Activated CD4-positive, alpha-beta T cell treated with anti-CD3 and anti-CD28 coated beads for 36 hours (primary cell): ENCODE data around the gene HPGDS. TPM values are rescaled to one million over a fixed set of nuclear protein-coding genes. Genes with fewer than 3 reads are reported as not detected.
"Not testable (repeated sequence)": the region's sequence is repeated elsewhere in the genome, so short reads cannot be mapped to it uniquely, and the experiment has no call there.

Experiments
- ATAC-seq: fragments of 200-7000 bp; cut with Tn5 transposase; one replicate; pipeline ENCODE4 v1.10.0; 2021; ENCODE audit warnings: mild to moderate bottlenecking, moderate library complexity
- CTCF ChIA-PET: fragments of 350-600 bp; sonication (Branson Sonifier 250); formaldehyde crosslinking; loops from one replicate; lab custom pipeline; 2021; ENCODE audit warnings: antibody characterized with exemption; lab: Charles Lee
- POLR2A ChIA-PET: fragments of 350-600 bp; sonication (Branson Sonifier 250); formaldehyde crosslinking; loops from one replicate; lab custom pipeline; 2021; ENCODE audit warnings: antibody characterized with exemption, inconsistent platforms; lab: Charles Lee
- DNase-seq: peaks from one replicate; pipeline ENCODE4 v3.0.0-alpha.2; 2020
- H3K27ac Mint-ChIP-seq: one replicate; pipeline ENCODE4 v1.8.0; 2021; ENCODE audit warnings: mixed read lengths
- H3K27me3 Mint-ChIP-seq: one replicate; pipeline ENCODE4 v1.8.0; 2021; ENCODE audit warnings: mixed read lengths
- H3K36me3 Mint-ChIP-seq: one replicate; pipeline ENCODE4 v1.8.0; 2021; ENCODE audit warnings: low read depth, mixed read lengths
- H3K4me1 Mint-ChIP-seq: one replicate; pipeline ENCODE4 v1.8.0; 2021; ENCODE audit warnings: mixed read lengths
- H3K4me3 Mint-ChIP-seq: one replicate; pipeline ENCODE4 v1.8.0; 2021; ENCODE audit warnings: mild to moderate bottlenecking, moderate library complexity, mixed read lengths
- H3K9me3 Mint-ChIP-seq: one replicate; pipeline ENCODE4 v1.8.0; 2021; ENCODE audit warnings: low read depth, mixed read lengths
- intact Hi-C, 2 experiments: fragments of 100-400 bp; cut with DNase I in 1 of 2; cut with micrococcal nuclease in 1 of 2; formaldehyde crosslinking; loops; one replicate each; pipeline versions ENCODE4 v1.14.2 to v1.15.1; 2022 to 2024; cut with DNase I, micrococcal nuclease
- total RNA-seq, 2 experiments: library from RNA; stranded (reverse); gene quantifications; one replicate each; pipeline ENCODE4 v1.2.3, GENCODE V29; 2021

The HPGDS gene
- not detected for total RNA-seq

DNA sequence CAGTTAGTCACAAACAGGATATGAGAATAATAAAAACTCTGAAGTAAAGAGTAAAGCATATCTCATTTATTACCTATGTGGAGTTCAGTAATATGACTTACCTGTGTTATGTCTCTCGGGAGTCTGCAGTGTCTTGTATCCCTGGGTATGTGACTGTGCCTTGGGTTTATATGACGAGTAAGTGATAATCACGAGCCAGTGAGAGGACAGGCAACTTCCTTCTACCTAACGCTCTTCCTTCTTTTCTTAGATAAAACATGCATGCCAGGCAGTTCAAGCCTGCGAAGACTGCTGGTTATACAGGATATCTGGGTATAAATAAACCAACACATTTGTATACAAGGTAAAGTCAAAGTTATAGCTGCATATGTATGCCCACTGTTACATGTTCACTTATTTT is at the start of gene HPGDS:
TSS of gene HPGDS (minus strand) at position 143 of the 400 bp plus-strand sequence. CDS start 8,207 bp downstream, outside the sequence.
- ChIA-PET CTCF (no interaction called here), POLR2A (no interaction called here)
- DNase-seq = no peak
- Mint-ChIP-seq H3K27me3 (no peaks in the 10 kb centered on the region), H3K27ac (no peak within 1 kb of the TSS), H3K4me1 (peaks cover 20% of the 10 kb centered on the region), H3K36me3 (no peaks in the 10 kb centered on the region), H3K9me3 (no peaks in the 10 kb centered on the region), H3K4me3 (no peak within 1 kb of the TSS)
- intact Hi-C loops = no loop called here
- no peak for ATAC-seq

GRCh38 chr4:94390804-94391410 is 48.3 kb upstream of the HPGDS start:
- no peaks in the 10 kb centered on the region for H3K9me3 Mint-ChIP-seq
- no peak for ATAC-seq
- H3K4me3 Mint-ChIP-seq = no peak overlapping the region
- no peak overlapping the region for H3K27ac Mint-ChIP-seq
- peak; percentile 43 for DNase-seq
- no peaks in the 10 kb centered on the region for H3K36me3 Mint-ChIP-seq
- H3K27me3 Mint-ChIP-seq = peaks cover 7% of the 10 kb centered on the region
- intact Hi-C loops = loop anchor here (1.0 to 2.0 kb wide), 2 partner anchors 87 to 600 kb away; no protein-coding TSS in a partner anchor
- ChIA-PET CTCF (interaction anchor here (0.7 to 1.4 kb wide), 4 partner anchors 12 to 599 kb away, joined by 3 to 5 read pairs (median 4); no protein-coding TSS in a partner anchor), POLR2A (no interaction called here)
- H3K4me1 Mint-ChIP-seq = no peaks in the 10 kb centered on the region

DNA sequence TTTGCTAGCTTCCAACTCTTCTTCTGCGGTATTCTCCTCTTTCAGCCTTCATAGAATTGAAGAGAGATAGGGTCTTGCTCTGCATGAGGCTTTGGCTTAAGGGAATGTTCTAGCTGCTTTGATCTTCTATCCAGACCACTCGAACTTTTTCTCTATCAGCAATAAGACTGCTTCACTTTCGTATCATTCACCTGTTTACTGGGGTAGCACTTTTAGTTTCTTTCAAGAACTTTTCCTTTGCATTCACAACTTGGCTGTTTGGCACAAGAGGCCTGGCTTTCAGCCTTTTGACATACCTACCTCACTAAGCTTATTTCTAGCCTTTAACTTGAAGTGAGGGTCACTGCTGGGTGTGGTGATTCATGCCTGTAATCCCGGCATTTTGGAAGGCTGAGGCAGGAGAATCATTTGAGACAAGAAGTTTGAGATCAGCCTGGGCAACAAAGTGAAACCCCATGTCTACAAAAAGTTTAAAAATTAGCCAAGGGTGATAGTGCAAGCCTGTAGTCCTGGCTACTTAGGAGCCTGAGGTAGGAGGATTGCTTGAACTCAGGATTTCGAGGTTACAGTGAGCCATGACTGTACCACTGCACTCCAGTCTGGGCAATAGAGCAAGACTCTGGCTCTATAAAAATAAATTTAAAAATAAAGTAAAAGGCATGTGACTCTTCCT is 47.1 kb upstream of the HPGDS start:
- H3K36me3 Mint-ChIP-seq = no peaks in the 10 kb centered on the region
- H3K4me1 Mint-ChIP-seq = no peaks in the 10 kb centered on the region
- peaks cover 7% of the 10 kb centered on the region for H3K27me3 Mint-ChIP-seq
- no peaks in the 10 kb centered on the region for H3K9me3 Mint-ChIP-seq
- H3K4me3 Mint-ChIP-seq = no peak overlapping the region
- DNase-seq = no peak
- ChIA-PET CTCF (interaction anchor here (0.8 to 1.4 kb wide), 5 partner anchors 11 to 114 kb away, joined by 3 to 7 read pairs (median 4); no protein-coding TSS in a partner anchor), POLR2A (no interaction called here)
- no peak for ATAC-seq
- no peak overlapping the region for H3K27ac Mint-ChIP-seq
- intact Hi-C loops = loop anchor here in 1 of 2 experiments (2.0 kb wide), 1 partner anchor 599 kb away; no protein-coding TSS in a partner anchor

DNA sequence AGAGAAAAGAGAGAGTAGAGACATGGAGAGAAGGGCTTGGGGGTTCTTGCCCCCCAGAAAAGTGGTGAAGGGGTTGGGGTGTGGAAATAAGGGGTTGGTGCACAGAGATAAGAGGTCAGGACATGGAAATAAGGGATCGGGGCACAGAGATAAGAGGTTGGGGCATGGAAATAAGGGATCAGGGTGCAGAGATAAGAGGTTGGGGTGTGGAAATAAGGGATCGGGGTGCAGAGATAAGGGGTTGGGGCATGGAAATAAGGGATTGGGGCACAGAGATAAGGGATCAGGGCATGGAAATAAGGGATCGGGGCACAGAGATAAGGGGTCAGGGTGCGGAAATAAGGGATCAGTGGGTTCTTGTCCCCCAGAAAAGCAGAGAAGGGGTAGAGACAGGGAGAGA is 45.3 kb upstream of the HPGDS start:
- H3K4me1 Mint-ChIP-seq, H3K27me3 Mint-ChIP-seq, DNase-seq, intact Hi-C loops, ATAC-seq, H3K4me3 Mint-ChIP-seq, H3K36me3 Mint-ChIP-seq, POLR2A ChIA-PET, H3K9me3 Mint-ChIP-seq, H3K27ac Mint-ChIP-seq: not testable (repeated sequence)
- CTCF ChIA-PET = interaction anchor here (0.6 to 1.3 kb wide), 2 partner anchors 19 to 82 kb away, joined by 3 read pairs; no protein-coding TSS in a partner anchor

- H3K27ac Mint-ChIP-seq, H3K4me3 Mint-ChIP-seq, H3K9me3 Mint-ChIP-seq, DNase-seq, POLR2A ChIA-PET, H3K4me1 Mint-ChIP-seq, intact Hi-C loops, CTCF ChIA-PET, ATAC-seq, H3K36me3 Mint-ChIP-seq, H3K27me3 Mint-ChIP-seq: not testable (repeated sequence)
These were observed 42.8 kb upstream of the HPGDS start for GRCh38 chr4:94385452-94385851.

- H3K4me1 Mint-ChIP-seq, DNase-seq, POLR2A ChIA-PET, ATAC-seq, H3K4me3 Mint-ChIP-seq, H3K27me3 Mint-ChIP-seq, H3K27ac Mint-ChIP-seq, H3K36me3 Mint-ChIP-seq, intact Hi-C loops, H3K9me3 Mint-ChIP-seq: not testable (repeated sequence)
- CTCF ChIA-PET = interaction anchor here (0.6 kb wide), 1 partner anchor 22 kb away, joined by 4 read pairs; no protein-coding TSS in a partner anchor
These were observed 40.3 kb upstream of the HPGDS start for GRCh38 chr4:94382891-94383290.

DNA sequence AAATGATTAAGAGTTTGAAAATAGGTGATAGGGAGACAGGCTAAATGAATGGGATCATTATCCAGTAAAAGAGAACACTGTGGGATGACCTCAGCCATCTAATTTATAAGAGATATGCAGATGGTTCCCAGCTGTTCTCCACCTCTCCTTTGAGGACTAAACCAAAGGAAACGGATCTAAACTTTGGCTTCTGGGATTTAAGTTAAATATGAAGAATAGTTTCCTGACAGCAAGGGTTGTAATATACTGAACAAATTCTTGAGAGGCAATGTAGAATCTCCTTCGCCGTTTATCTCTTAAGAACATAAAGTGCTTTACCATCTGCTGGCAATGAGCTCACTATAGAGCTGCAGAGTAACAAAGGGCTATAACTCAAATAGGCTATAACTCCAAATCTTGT is 35.4 kb upstream of the HPGDS start:
- ATAC-seq = no peak
- intact Hi-C loops = no loop called here
- no peaks in the 10 kb centered on the region for H3K36me3 Mint-ChIP-seq
- no peak for DNase-seq
- ChIA-PET CTCF (interaction anchor here (1.2 to 1.4 kb wide), 3 partner anchors 11 to 29 kb away, joined by 3 to 4 read pairs (median 3); no protein-coding TSS in a partner anchor), POLR2A (no interaction called here)
- no peak overlapping the region for H3K27ac Mint-ChIP-seq
- H3K9me3 Mint-ChIP-seq = no peaks in the 10 kb centered on the region
- no peak overlapping the region for H3K4me3 Mint-ChIP-seq
- peaks cover 6% of the 10 kb centered on the region for H3K27me3 Mint-ChIP-seq
- H3K4me1 Mint-ChIP-seq = no peaks in the 10 kb centered on the region

- POLR2A ChIA-PET = no interaction called here
- ATAC-seq = no peak
- CTCF ChIA-PET = interaction anchor here (0.7 to 1.4 kb wide), 3 partner anchors 13 to 30 kb away, joined by 3 to 4 read pairs (median 4); no protein-coding TSS in a partner anchor
- Mint-ChIP-seq H3K4me1 (no peaks in the 10 kb centered on the region), H3K4me3 (no peak overlapping the region), H3K36me3 (no peaks in the 10 kb centered on the region), H3K9me3 (no peaks in the 10 kb centered on the region), H3K27me3 (peaks cover 6% of the 10 kb centered on the region), H3K27ac (no peak overlapping the region)
- intact Hi-C loops = no loop called here
- DNase-seq = no peak
These were observed 34.7 kb upstream of the HPGDS start for GRCh38 chr4:94377294-94377693.

DNA sequence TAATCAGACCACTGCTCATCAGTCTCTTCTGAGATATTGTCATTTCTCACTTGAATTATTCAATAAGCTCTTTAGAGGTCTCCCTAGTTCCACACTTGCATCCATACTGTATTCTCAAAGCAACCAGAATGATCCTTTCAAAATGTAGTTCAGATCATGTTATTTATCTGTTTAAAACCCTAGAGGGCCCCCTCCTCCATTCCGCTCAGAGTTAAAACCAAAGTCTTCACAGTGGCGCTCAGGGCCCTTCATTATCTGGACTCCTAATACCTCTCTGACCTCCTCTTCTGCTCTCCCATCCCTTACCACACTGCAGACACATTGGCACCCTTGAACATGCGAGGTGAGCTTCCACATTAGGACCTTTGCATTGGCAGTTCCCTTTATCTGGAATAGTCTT is 32.7 kb upstream of the HPGDS start:
- Mint-ChIP-seq H3K4me1 (no peaks in the 10 kb centered on the region), H3K4me3 (no peak overlapping the region), H3K9me3 (no peaks in the 10 kb centered on the region), H3K27me3 (peaks cover 6% of the 10 kb centered on the region), H3K36me3 (no peaks in the 10 kb centered on the region), H3K27ac (no peak overlapping the region)
- intact Hi-C loops = no loop called here
- DNase-seq = no peak
- CTCF ChIA-PET = no interaction called here
- POLR2A ChIA-PET = no interaction called here
- ATAC-seq = no peak

- Mint-ChIP-seq H3K9me3 (no peaks in the 10 kb centered on the region), H3K36me3 (no peaks in the 10 kb centered on the region), H3K4me3 (no peak overlapping the region), H3K27me3 (peaks cover 4% of the 10 kb centered on the region), H3K27ac (no peak overlapping the region), H3K4me1 (no peaks in the 10 kb centered on the region)
- DNase-seq (no peak), ATAC-seq (no peak)
- intact Hi-C loops = no loop called here
- CTCF ChIA-PET = no interaction called here
- POLR2A ChIA-PET = no interaction called here
These were observed 31.1 kb upstream of the HPGDS start for GRCh38 chr4:94373752-94374151.

DNA sequence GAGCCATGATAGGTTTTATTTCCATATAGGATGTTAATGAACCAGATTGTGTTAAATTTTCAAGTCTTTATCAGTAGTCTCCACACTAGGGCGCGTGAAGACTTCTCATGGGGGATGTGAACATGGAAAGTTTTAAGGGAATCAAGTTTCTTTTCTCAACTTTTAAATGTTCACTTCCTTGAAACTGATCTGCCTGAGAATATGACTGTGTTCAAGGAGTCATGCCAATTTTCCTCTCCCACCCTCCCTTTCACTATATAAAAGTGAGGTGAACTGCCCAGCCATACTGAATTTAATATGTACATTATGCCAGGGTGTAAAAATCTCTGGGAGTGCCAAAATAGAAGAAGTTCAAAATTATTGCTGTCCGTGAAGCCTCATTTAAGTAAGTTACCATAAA is 30.4 kb upstream of the HPGDS start:
- no peaks in the 10 kb centered on the region for H3K4me1 Mint-ChIP-seq
- H3K27ac Mint-ChIP-seq = no peak overlapping the region
- H3K27me3 Mint-ChIP-seq = peaks cover 4% of the 10 kb centered on the region
- CTCF ChIA-PET = no interaction called here
- no peak for DNase-seq
- intact Hi-C loops = no loop called here
- H3K9me3 Mint-ChIP-seq = no peaks in the 10 kb centered on the region
- no peak for ATAC-seq
- H3K4me3 Mint-ChIP-seq = no peak overlapping the region
- POLR2A ChIA-PET = no interaction called here
- H3K36me3 Mint-ChIP-seq = no peaks in the 10 kb centered on the region
